Mesenchymal stem cell (in vitro differentiated cells and primary cell): ENCODE results near the gene SLC35F3.

Experiments
- DNase-seq: peaks from one replicate; pipeline ENCODE4 v3.0.0-alpha.2; 2013
- H2AFZ ChIP-seq: one replicate; pipeline ENCODE4 v1.6.1; 2013; ENCODE audit warnings: low read depth, mild to moderate bottlenecking, control low read depth, inconsistent platforms, low read length, moderate library complexity
- H2AK5ac ChIP-seq: 2 replicates; pipeline ENCODE4 v1.6.1; 2013; ENCODE audit warnings: low read length, moderate library complexity, mild to moderate bottlenecking, inconsistent platforms; ENCODE audit not compliant: severe bottlenecking
- H2BK120ac ChIP-seq: one replicate; pipeline ENCODE4 v1.6.1; 2013; ENCODE audit warnings: low read depth, mild to moderate bottlenecking, inconsistent platforms, low read length, moderate library complexity
- H2BK12ac ChIP-seq, 2 experiments: one replicate each; pipeline ENCODE4 v1.6.1; 2013; ENCODE audit warnings: inconsistent platforms in 2 of 2, low read length in 2 of 2, mild to moderate bottlenecking in 2 of 2, moderate library complexity in 2 of 2, control low read depth in 1 of 2
- H2BK15ac ChIP-seq: one replicate; pipeline ENCODE4 v1.6.1; 2013; ENCODE audit warnings: mild to moderate bottlenecking, low read depth, inconsistent platforms; ENCODE audit not compliant: poor library complexity, severe bottlenecking
- H2BK5ac ChIP-seq: 2 replicates; pipeline ENCODE4 v1.6.1; 2013; ENCODE audit warnings: low read depth, mild to moderate bottlenecking, low read length, control low read depth, inconsistent platforms; ENCODE audit not compliant: poor library complexity, severe bottlenecking
- H3K14ac ChIP-seq, 2 experiments: one replicate each; pipeline ENCODE4 v1.6.1; 2013; ENCODE audit warnings: inconsistent platforms in 2 of 2, low read length in 2 of 2, control low read depth in 1 of 2, mild to moderate bottlenecking in 1 of 2, moderate library complexity in 1 of 2
- H3K18ac ChIP-seq, 2 experiments: one replicate each; pipeline ENCODE4 v1.6.1; 2013; ENCODE audit warnings: inconsistent platforms in 2 of 2, low read length in 2 of 2, control low read depth in 1 of 2, low read depth in 1 of 2, mild to moderate bottlenecking in 1 of 2
- H3K23ac ChIP-seq, 2 experiments: one replicate each; pipeline ENCODE4 v1.6.1; 2013; ENCODE audit warnings: inconsistent platforms in 2 of 2, low read length in 2 of 2, mild to moderate bottlenecking in 2 of 2, moderate library complexity in 2 of 2, control low read depth in 1 of 2
- H3K27ac ChIP-seq: 2 replicates; pipeline ENCODE4 v1.5.1; 2013; ENCODE audit warnings: mild to moderate bottlenecking, moderate library complexity, low read length, control low read depth, inconsistent platforms; ENCODE audit not compliant: poor library complexity, severe bottlenecking
- H3K27me3 ChIP-seq, 2 experiments: 2 replicates each; pipeline versions ENCODE4 v1.6.1 to v1.7.0; 2013; ENCODE audit warnings: low read length in 2 of 2, mild to moderate bottlenecking in 2 of 2, moderate library complexity in 2 of 2, control low read depth in 1 of 2, inconsistent platforms in 1 of 2; ENCODE audit not compliant: control insufficient read depth in 1 of 2, insufficient read depth in 1 of 2
- H3K36me3 ChIP-seq, 2 experiments: 2 replicates each; pipeline versions ENCODE4 v1.6.1 to v1.7.0; 2013; ENCODE audit warnings: low read length in 2 of 2, control low read depth in 1 of 2, inconsistent platforms in 1 of 2, low read depth in 1 of 2, mild to moderate bottlenecking in 1 of 2; ENCODE audit not compliant: insufficient read depth in 2 of 2, control insufficient read depth in 1 of 2
- H3K4ac ChIP-seq, 2 experiments: one replicate each; pipeline ENCODE4 v1.6.1; 2013; ENCODE audit warnings: inconsistent platforms in 2 of 2, low read length in 2 of 2, mild to moderate bottlenecking in 2 of 2, moderate library complexity in 2 of 2, control low read depth in 1 of 2, low read depth in 1 of 2
- H3K4me1 ChIP-seq: 2 replicates; pipeline ENCODE4 v1.6.1; 2013; ENCODE audit warnings: low read depth, low read length, control low read depth; ENCODE audit not compliant: control insufficient read depth, insufficient read depth
- H3K4me2 ChIP-seq: 2 replicates; pipeline ENCODE4 v1.6.1; 2013; ENCODE audit warnings: low read length, mild to moderate bottlenecking, inconsistent platforms; ENCODE audit not compliant: poor library complexity, severe bottlenecking
- H3K4me3 ChIP-seq, 2 experiments: 2 replicates each; pipeline versions ENCODE4 v1.5.1 to v1.7.0; 2013; ENCODE audit warnings: low read length in 2 of 2, mild to moderate bottlenecking in 2 of 2, control low read depth in 1 of 2, low read depth in 1 of 2; ENCODE audit not compliant: insufficient read depth in 1 of 2
- H3K79me1 ChIP-seq: replicated peaks from 2 replicates; pipeline ENCODE4 v1.6.1; 2013; ENCODE audit warnings: mild to moderate bottlenecking, control low read depth, low read length, inconsistent platforms; ENCODE audit not compliant: poor library complexity, severe bottlenecking
- H3K9ac ChIP-seq: 2 replicates; pipeline ENCODE4 v1.7.0; 2013; ENCODE audit warnings: mild to moderate bottlenecking, low read length, moderate library complexity
- H3K9me3 ChIP-seq: 2 replicates; pipeline ENCODE4 v1.7.0; 2013; ENCODE audit warnings: mild to moderate bottlenecking, low read length; ENCODE audit not compliant: control insufficient read depth
- H4K8ac ChIP-seq: one replicate; pipeline ENCODE4 v1.6.1; 2013; ENCODE audit warnings: inconsistent platforms, mild to moderate bottlenecking, low read length, moderate library complexity
- H4K91ac ChIP-seq: one replicate; pipeline ENCODE4 v1.6.1; 2013; ENCODE audit warnings: mild to moderate bottlenecking, low read length, inconsistent platforms
- WGBS: methylation state at CpG from one replicate; pipeline ENCODE4 v1.1.7; 2013; ENCODE audit warnings: mixed read lengths; 5-methylcytosine and 5-hydroxymethylcytosine counted together

The SLC35F3 gene

DNA sequence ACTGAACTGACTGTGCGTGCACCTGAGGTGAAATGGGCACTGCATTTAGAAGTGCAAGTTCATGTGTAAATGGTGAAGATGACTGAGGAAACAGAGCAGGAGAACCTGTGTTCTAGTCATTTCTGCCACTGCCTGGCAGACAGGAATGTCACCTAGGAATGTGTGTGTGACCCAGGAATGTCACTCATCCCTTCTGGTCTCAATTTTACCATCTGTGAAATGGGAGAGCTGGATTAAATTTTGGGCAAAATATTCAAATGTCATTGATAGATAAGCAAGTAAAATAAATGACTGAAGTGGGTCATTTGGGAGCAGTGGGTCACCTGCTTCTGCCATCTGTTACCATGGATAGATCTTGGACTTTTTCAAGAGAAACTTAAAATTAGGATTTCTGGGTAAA, 42.2 kb downstream of the SLC35F3 start:
- no peak overlapping the region for H3K9ac ChIP-seq
- H3K4me2 ChIP-seq: no peak overlapping the region
- H2BK120ac ChIP-seq: no peak overlapping the region
- H3K27ac ChIP-seq: no peak overlapping the region
- no peak for DNase-seq
- 85% methylated on average over 1 of the region's 1 CpG for WGBS
- H3K27me3 ChIP-seq: no peaks in the 10 kb centered on the region
- no peak overlapping the region for H3K4me3 ChIP-seq
- H4K91ac ChIP-seq: no peak overlapping the region
- no peak overlapping the region for H3K23ac ChIP-seq
- no peak overlapping the region for H2BK12ac ChIP-seq
- no peak overlapping the region for H3K18ac ChIP-seq
- no peaks in the 10 kb centered on the region for H3K36me3 ChIP-seq
- H2AFZ ChIP-seq: no peak overlapping the region
- no peak overlapping the region for H3K4ac ChIP-seq
- H3K9me3 ChIP-seq: peaks cover 11% of the 10 kb centered on the region
- H3K14ac ChIP-seq: no peak overlapping the region
- no peak overlapping the region for H2BK5ac ChIP-seq
- H2AK5ac ChIP-seq: no peak overlapping the region
- no peaks in the 10 kb centered on the region for H3K79me1 ChIP-seq
- H3K4me1 ChIP-seq: no peaks in the 10 kb centered on the region
- no peak overlapping the region for H2BK15ac ChIP-seq
- no peak overlapping the region for H4K8ac ChIP-seq

DNA sequence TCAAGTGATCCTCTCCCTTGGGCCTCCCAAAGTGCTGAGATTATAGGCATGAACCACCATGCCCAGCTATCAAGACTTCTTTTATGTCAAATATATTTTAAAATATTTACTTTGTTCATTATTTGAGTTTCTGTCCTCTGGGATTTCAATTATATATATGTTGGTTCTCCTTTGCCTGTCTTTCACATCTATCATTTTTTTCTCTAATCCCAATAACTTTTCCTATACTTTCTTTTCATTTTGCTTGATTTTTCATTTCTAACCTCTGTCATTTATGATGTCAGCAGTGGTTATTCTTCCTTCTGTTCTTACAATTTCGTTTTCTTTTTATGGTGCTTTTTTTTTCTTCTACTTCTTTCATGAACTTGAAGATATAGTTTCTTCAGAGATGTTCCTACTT, 47.3 kb downstream of the SLC35F3 start:
- Histone ChIP-seq H3K4me1 (no peaks in the 10 kb centered on the region), H2BK5ac (no peak overlapping the region), H3K27ac (no peak overlapping the region), H3K36me3 (no peaks in the 10 kb centered on the region), H3K18ac (no peak overlapping the region), H3K14ac (no peak overlapping the region), H3K23ac (no peak overlapping the region), H2BK15ac (no peak overlapping the region), H3K4ac (no peak overlapping the region), H2BK120ac (no peak overlapping the region), H3K4me3 (no peak overlapping the region), H3K79me1 (no peaks in the 10 kb centered on the region), H3K4me2 (no peak overlapping the region), H4K91ac (no peak overlapping the region), H2AFZ (no peak overlapping the region), H4K8ac (no peak overlapping the region), H3K27me3 (no peaks in the 10 kb centered on the region), H3K9ac (no peak overlapping the region), H2BK12ac (no peak overlapping the region), H2AK5ac (no peak overlapping the region), H3K9me3 (peaks cover 26% of the 10 kb centered on the region)
- DNase-seq: no peak
- no CpG with 5 or more reads among the region's 1 CpG for WGBS

DNA sequence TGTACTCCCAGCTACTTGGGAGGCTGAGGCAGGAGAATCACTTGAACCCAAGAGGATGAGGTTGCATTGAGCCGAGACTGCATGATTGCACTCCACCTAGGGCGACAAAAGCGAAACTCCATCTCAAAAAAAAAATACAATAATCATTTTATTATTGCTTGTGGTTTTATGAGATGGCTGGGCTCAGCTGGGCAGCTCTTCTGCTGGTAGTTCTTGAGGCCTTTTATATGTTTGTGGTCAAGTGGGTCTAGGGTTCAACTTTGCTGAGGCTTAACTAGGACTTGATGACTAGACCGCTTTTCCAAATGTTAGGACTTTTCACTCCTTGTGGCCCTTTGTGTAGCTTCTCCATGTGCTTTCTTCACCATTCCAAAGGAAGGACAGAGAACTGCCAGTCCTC, 53.2 kb downstream of the SLC35F3 start:
- no peak overlapping the region for H3K4ac ChIP-seq
- no peak overlapping the region for H2AFZ ChIP-seq
- no peak overlapping the region for H4K91ac ChIP-seq
- no peak overlapping the region for H3K27ac ChIP-seq
- H3K79me1 ChIP-seq: no peaks in the 10 kb centered on the region
- no peak overlapping the region for H3K14ac ChIP-seq
- no peak overlapping the region for H3K9ac ChIP-seq
- no peak overlapping the region for H3K4me2 ChIP-seq
- DNase-seq: no peak
- H3K27me3 ChIP-seq: no peaks in the 10 kb centered on the region
- 79% methylated on average over 1 of the region's 4 CpGs for WGBS
- no peak overlapping the region for H4K8ac ChIP-seq
- H3K36me3 ChIP-seq: no peaks in the 10 kb centered on the region
- H3K4me1 ChIP-seq: no peaks in the 10 kb centered on the region
- no peak overlapping the region for H2AK5ac ChIP-seq
- peaks cover 15% of the 10 kb centered on the region for H3K9me3 ChIP-seq
- H2BK120ac ChIP-seq: no peak overlapping the region
- H3K18ac ChIP-seq: no peak overlapping the region
- no peak overlapping the region for H2BK5ac ChIP-seq
- H3K23ac ChIP-seq: no peak overlapping the region
- H3K4me3 ChIP-seq: no peak overlapping the region
- H2BK15ac ChIP-seq: no peak overlapping the region
- H2BK12ac ChIP-seq: no peak overlapping the region

- H3K14ac ChIP-seq: no peak overlapping the region
- no peaks in the 10 kb centered on the region for H3K79me1 ChIP-seq
- no peak for DNase-seq
- H3K27ac ChIP-seq: no peak overlapping the region
- no peaks in the 10 kb centered on the region for H3K27me3 ChIP-seq
- H2AK5ac ChIP-seq: no peak overlapping the region
- no peak overlapping the region for H3K4me2 ChIP-seq
- H3K9me3 ChIP-seq: peaks cover 9% of the 10 kb centered on the region
- no peak overlapping the region for H2BK5ac ChIP-seq
- no peak overlapping the region for H3K18ac ChIP-seq
- H3K4me1 ChIP-seq: no peaks in the 10 kb centered on the region
- H3K9ac ChIP-seq: no peak overlapping the region
- no peak overlapping the region for H3K4ac ChIP-seq
- H4K91ac ChIP-seq: no peak overlapping the region
- no peak overlapping the region for H2BK120ac ChIP-seq
- H2BK12ac ChIP-seq: no peak overlapping the region
- H3K23ac ChIP-seq: no peak overlapping the region
- WGBS: 63% methylated on average over 1 of the region's 3 CpGs
- no peaks in the 10 kb centered on the region for H3K36me3 ChIP-seq
- H3K4me3 ChIP-seq: no peak overlapping the region
- no peak overlapping the region for H2BK15ac ChIP-seq
- H4K8ac ChIP-seq: no peak overlapping the region
- no peak overlapping the region for H2AFZ ChIP-seq
Observed at GRCh38 chr1:233959102-233959501, 54.6 kb downstream of the SLC35F3 start.
